SK-N-MC (cell line): ENCODE data around the gene GTF3C2.

Source experiments
- EZH2 ChIP-seq: fragments of 200-600 bp; sonication (generic); IDR thresholded peaks from one replicate; pipeline ENCODE4 v1.6.1; 2017; ENCODE audit warnings: antibody characterized with exemption
- FOXP2 ChIP-seq: optimal IDR thresholded peaks from 2 replicates; pipeline ENCODE3; 2011; ENCODE audit warnings: mild to moderate bottlenecking, moderate library complexity; ENCODE audit not compliant: insufficient read depth; ENCODE audit errors: extremely low read length, control extremely low read depth

DNA sequence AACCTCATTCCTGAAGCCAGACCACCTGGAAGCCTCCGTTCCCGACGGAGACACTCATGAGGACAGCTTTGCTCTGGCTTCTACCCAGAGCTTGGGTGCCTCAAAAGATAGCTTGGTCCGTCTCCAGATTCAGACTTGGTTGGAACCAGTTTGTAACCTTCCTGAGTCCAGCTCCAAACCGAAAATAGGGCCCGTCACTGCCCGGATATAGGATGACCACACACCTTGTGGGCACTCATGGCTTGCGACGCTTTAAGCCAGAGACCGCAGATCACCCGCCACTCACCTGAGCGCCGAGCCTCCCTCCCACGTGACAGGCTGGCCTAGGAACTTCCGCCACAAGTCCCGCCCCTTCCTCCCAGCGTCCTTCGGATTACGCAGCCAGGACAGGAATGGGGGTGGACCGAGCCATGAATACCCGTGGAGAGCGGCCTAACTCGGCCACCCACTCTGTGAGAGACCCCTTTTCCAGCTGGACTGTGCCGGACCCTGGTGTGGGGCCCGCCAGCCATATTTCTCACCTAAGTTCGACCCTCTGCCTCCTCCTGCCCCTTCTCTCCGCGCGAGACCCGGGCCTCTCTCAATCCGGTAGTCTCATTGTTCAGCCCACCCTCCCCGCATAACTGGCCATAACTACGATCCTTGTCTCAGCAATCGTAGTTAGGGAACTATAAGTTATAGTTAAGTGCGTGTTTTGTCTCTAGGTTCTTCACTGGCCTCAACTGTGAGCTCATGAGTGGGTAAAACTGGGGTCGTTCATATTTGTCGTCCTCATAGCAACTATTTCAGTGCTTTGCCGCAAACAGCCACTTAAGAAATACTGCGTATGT is 33.6 kb downstream of the GTF3C2 start, which contains the start of gene MPV17:
- TF ChIP-seq EZH2 (no peak), FOXP2 (no peak)
